Thyroid gland (tissue), 4 donors: ENCODE measurements around the gene ANKHD1. TPM values are rescaled to one million over a fixed set of nuclear protein-coding genes. Genes with fewer than 3 reads are reported as not detected.

Experiments used
- DNase-seq, 2 donors: peaks; one replicate each; pipeline ENCODE4 v3.0.0-alpha.2; 2019
- H3K27ac ChIP-seq, 3 donors: fragments of 200-600 bp; sonication (generic); 1 replicate in 2 of 3; 2 replicates in 1 of 3; pipeline ENCODE4 v1.5.1; 2016 to 2019; ENCODE audit warnings: mild to moderate bottlenecking in 1 of 3, moderate library complexity in 1 of 3
- H3K27me3 ChIP-seq: fragments of 200-600 bp; sonication (generic); one replicate; pipeline ENCODE4 v1.5.1; 2019
- H3K36me3 ChIP-seq, 2 donors: fragments of 200-600 bp; sonication (generic); one replicate each; pipeline ENCODE4 v1.5.1; 2016 to 2019
- H3K4me1 ChIP-seq, 2 donors: fragments of 200-600 bp; sonication (generic); one replicate each; pipeline ENCODE4 v1.5.1; 2017 to 2019
- H3K4me3 ChIP-seq, 3 donors: fragments of 200-600 bp; sonication (generic); replicated peaks in 1 of 3; 1 replicate in 2 of 3; 2 replicates in 1 of 3; pipeline ENCODE4 v1.5.1; 2016; ENCODE audit warnings: mild to moderate bottlenecking in 1 of 3
- H3K9me3 ChIP-seq: fragments of 200-600 bp; sonication (generic); one replicate; pipeline ENCODE4 v1.5.1; 2017
- CTCF ChIP-seq, 6 experiments: fragments of 200-600 bp in 3 of 6; fragments of 450-650 bp in 3 of 6; sonication (generic) in 3 of 6; IDR thresholded peaks; one replicate each; pipeline ENCODE4 v1.5.1; 2016 to 2019; ENCODE audit warnings: antibody characterized with exemption in 6 of 6, mild to moderate bottlenecking in 2 of 6, inconsistent platforms in 1 of 6, moderate library complexity in 1 of 6
- POLR2A ChIP-seq, 2 donors: fragments of 450-650 bp; IDR thresholded peaks; one replicate each; pipeline ENCODE4 v1.6.1; 2017; ENCODE audit warnings: antibody characterized with exemption in 2 of 2, mild to moderate bottlenecking in 2 of 2, moderate library complexity in 1 of 2
- WGBS, 2 donors: methylation state at CpG; one replicate each; pipeline ENCODE4 v1.1.5; 2017; 5-methylcytosine and 5-hydroxymethylcytosine counted together
- intact Hi-C: fragments of 100-400 bp; cut with DNase I; formaldehyde crosslinking; loops from one replicate; pipeline ENCODE4 v1.15.1; 2023
- total RNA-seq, 4 donors: library from RNA; depleted of rRNA; stranded (reverse); fragments of >200 nt; gene quantifications; one replicate each; pipeline ENCODE4 v1.2.3, GENCODE V29; 2016

The ANKHD1 gene
- total RNA-seq, 4 donors from 2014 or later = 148 to 247 (median 163) TPM

- H3K27ac ChIP-seq = no peak overlapping the region
- DNase-seq = no peak
- intact Hi-C loops = loop anchor here (5.0 kb wide), 1 partner anchor 165 kb away; the partner anchor contains the start of gene ANKHD1
Observed at GRCh38 chr5:140567136-140567818, 165.6 kb downstream of the ANKHD1 start.

DNA sequence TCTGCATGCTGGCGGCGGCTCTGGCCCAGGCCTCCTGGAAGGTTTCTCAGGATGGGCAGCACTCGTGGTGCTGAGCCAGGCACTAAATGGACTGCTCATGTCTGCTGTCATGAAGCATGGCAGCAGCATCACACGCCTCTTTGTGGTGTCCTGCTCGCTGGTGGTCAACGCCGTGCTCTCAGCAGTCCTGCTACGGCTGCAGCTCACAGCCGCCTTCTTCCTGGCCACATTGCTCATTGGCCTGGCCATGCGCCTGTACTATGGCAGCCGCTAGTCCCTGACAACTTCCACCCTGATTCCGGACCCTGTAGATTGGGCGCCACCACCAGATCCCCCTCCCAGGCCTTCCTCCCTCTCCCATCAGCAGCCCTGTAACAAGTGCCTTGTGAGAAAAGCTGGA is 166.2 kb downstream of the ANKHD1 start:
- no peak for TF ChIP-seq POLR2A (IDR thresholded peaks at IDR 0.05)
- DNase-seq = no peak
- WGBS, 2 donors = 98% methylated on average over 12 to 13 of the region's 13 CpGs
- Histone ChIP-seq H3K27me3 (no peaks in the 10 kb centered on the region), H3K4me3 (no peak overlapping the region), H3K4me1 (peaks cover 25 to 39% of the 10 kb centered on the region in 2 donors), H3K36me3 (peaks cover 21 to 24% of the 10 kb centered on the region in 2 donors), H3K9me3 (no peaks in the 10 kb centered on the region), H3K27ac (no peak overlapping the region)
- intact Hi-C loops = loop anchor here (5.0 kb wide), 1 partner anchor 166 kb away; the partner anchor contains the start of gene ANKHD1

More at GRCh38 chr5:140567136-140567818, 165.6 kb downstream of the ANKHD1 start:
- TF ChIP-seq POLR2A (IDR thresholded peaks at IDR 0.05) = no peak
- TF ChIP-seq CTCF (IDR thresholded peaks at IDR 0.05) = no peak
- WGBS, 2 donors = 91% methylated on average over 15 to 16 of the region's 22 CpGs
- peaks cover 21 to 24% of the 10 kb centered on the region in 2 donors for H3K36me3 ChIP-seq
- peaks cover 25 to 43% of the 10 kb centered on the region in 2 donors for H3K4me1 ChIP-seq
- H3K4me3 ChIP-seq = no peak overlapping the region
- H3K9me3 ChIP-seq = no peaks in the 10 kb centered on the region
- H3K27me3 ChIP-seq = no peaks in the 10 kb centered on the region

DNA sequence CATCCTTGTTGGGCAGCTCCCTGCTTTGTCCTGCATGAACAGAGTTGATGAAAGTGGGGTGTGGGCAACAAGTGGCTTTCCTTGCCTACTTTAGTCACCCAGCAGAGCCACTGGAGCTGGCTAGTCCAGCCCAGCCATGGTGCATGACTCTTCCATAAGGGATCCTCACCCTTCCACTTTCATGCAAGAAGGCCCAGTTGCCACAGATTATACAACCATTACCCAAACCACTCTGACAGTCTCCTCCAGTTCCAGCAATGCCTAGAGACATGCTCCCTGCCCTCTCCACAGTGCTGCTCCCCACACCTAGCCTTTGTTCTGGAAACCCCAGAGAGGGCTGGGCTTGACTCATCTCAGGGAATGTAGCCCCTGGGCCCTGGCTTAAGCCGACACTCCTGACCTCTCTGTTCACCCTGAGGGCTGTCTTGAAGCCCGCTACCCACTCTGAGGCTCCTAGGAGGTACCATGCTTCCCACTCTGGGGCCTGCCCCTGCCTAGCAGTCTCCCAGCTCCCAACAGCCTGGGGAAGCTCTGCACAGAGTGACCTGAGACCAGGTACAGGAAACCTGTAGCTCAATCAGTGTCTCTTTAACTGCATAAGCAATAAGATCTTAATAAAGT is 166.9 kb downstream of the ANKHD1 start:
- TF ChIP-seq CTCF (IDR thresholded peaks at IDR 0.05) (no peak), POLR2A (IDR thresholded peaks at IDR 0.05) (no peak)
- Histone ChIP-seq H3K4me3 (no peak overlapping the region), H3K9me3 (no peaks in the 10 kb centered on the region), H3K27ac (peak overlapping the region; percentile 15 to 77 (median 58)), H3K27me3 (no peaks in the 10 kb centered on the region), H3K4me1 (peaks cover 18 to 32% of the 10 kb centered on the region in 2 donors), H3K36me3 (peaks cover 21 to 24% of the 10 kb centered on the region in 2 donors)
- DNase-seq = no peak
- 100% methylated on average over 2 of the region's 2 CpGs for WGBS, 2 donors
- intact Hi-C loops = loop anchor here (5.0 kb wide), 1 partner anchor 166 kb away; the partner anchor contains the start of gene ANKHD1

- H3K36me3 ChIP-seq = peaks cover 21 to 24% of the 10 kb centered on the region in 2 donors
- peak in 1 of 2 donors; percentile 15 for DNase-seq
- no peaks in the 10 kb centered on the region for H3K9me3 ChIP-seq
- peak overlapping the region; percentile 15 to 77 (median 58) for H3K27ac ChIP-seq
- 81 to 89% methylated on average over 4 of the region's 4 CpGs for WGBS, 2 donors
- H3K27me3 ChIP-seq = no peaks in the 10 kb centered on the region
- intact Hi-C loops = loop anchor here (5.0 kb wide), 1 partner anchor 167 kb away; the partner anchor contains the start of gene ANKHD1
- H3K4me1 ChIP-seq = peaks cover 14 to 32% of the 10 kb centered on the region in 2 donors
- H3K4me3 ChIP-seq = no peak overlapping the region
- TF ChIP-seq POLR2A (IDR thresholded peaks at IDR 0.05) = no peak
- no peak for TF ChIP-seq CTCF (IDR thresholded peaks at IDR 0.05)
Observed at GRCh38 chr5:140569197-140569596, 167.6 kb downstream of the ANKHD1 start.

GRCh38 chr5:140570058-140570457 is 168.4 kb downstream of the ANKHD1 start:
- H3K4me1 ChIP-seq = peaks cover 16 to 37% of the 10 kb centered on the region in 2 donors
- H3K9me3 ChIP-seq = no peaks in the 10 kb centered on the region
- intact Hi-C loops = no loop called here
- peak overlapping the region in 1 of 3 donors; percentile 77 for H3K27ac ChIP-seq
- no peak for TF ChIP-seq POLR2A (IDR thresholded peaks at IDR 0.05)
- TF ChIP-seq CTCF (IDR thresholded peaks at IDR 0.05) = no peak
- no peak overlapping the region for H3K4me3 ChIP-seq
- no peaks in the 10 kb centered on the region for H3K27me3 ChIP-seq
- H3K36me3 ChIP-seq = peaks cover 21 to 24% of the 10 kb centered on the region in 2 donors
- no peak for DNase-seq
- 95 to 100% methylated on average over 3 to 4 of the region's 4 CpGs for WGBS, 2 donors
